ENCODE data around the gene AICDA.

The AICDA gene

GRCh38 chr12:8606890-8607289 is 5.8 kb downstream of the AICDA start:
- ATAC-seq = no peak
- TF ChIP-seq PATZ1 (CRISPR knock-in tag; IDR thresholded peaks at IDR 0.05; ENCODE audit: borderline replicate concordance) = no peak
- TF ChIP-seq CSDC2 (CRISPR knock-in tag; IDR thresholded peaks at IDR 0.05) = no peak
- no peak for TF ChIP-seq TCF4 (CRISPR knock-in tag; IDR thresholded peaks at IDR 0.05; ENCODE audit: borderline replicate concordance)
- TF ChIP-seq PPARA (CRISPR knock-in tag; IDR thresholded peaks at IDR 0.05; ENCODE audit: borderline replicate concordance) = no peak
- TF ChIP-seq ISL1 (CRISPR knock-in tag; IDR thresholded peaks at IDR 0.05) = no peak

- no peak for TF ChIP-seq ZNF565 (CRISPR knock-in tag; conservative IDR thresholded peaks at IDR 0.05; ENCODE audit: low read depth)
- no peak for TF ChIP-seq GLIS3 (CRISPR knock-in tag; IDR thresholded peaks at IDR 0.05)
- no peak for TF ChIP-seq CSDC2 (CRISPR knock-in tag; IDR thresholded peaks at IDR 0.05)
- no peak for TF ChIP-seq RARB (CRISPR knock-in tag; IDR thresholded peaks at IDR 0.05)
- TF ChIP-seq CSRNP3 (CRISPR knock-in tag; IDR thresholded peaks at IDR 0.05) = no peak
- no peak for TF ChIP-seq ZFP3 (CRISPR knock-in tag; IDR thresholded peaks at IDR 0.05)
- TF ChIP-seq ARNTL (CRISPR knock-in tag; IDR thresholded peaks at IDR 0.05; ENCODE audit: borderline replicate concordance, low read depth) = no peak
- TF ChIP-seq TCF4 (CRISPR knock-in tag; IDR thresholded peaks at IDR 0.05; ENCODE audit: borderline replicate concordance) = no peak
- no peak for TF ChIP-seq ESRRG (CRISPR knock-in tag; IDR thresholded peaks at IDR 0.05)
- no peak for TF ChIP-seq PATZ1 (CRISPR knock-in tag; IDR thresholded peaks at IDR 0.05; ENCODE audit: borderline replicate concordance)
- no peak for ATAC-seq
Measured at GRCh38 chr12:8605057-8605456, 7.6 kb downstream of the AICDA start.

GRCh38 chr12:8603856-8604255 is 8.8 kb downstream of the AICDA start:
- TF ChIP-seq TCF4 (CRISPR knock-in tag; IDR thresholded peaks at IDR 0.05; ENCODE audit: borderline replicate concordance) = no peak
- TF ChIP-seq ZFP30 (CRISPR knock-in tag; IDR thresholded peaks at IDR 0.05) = no peak
- TF ChIP-seq CSRNP3 (CRISPR knock-in tag; IDR thresholded peaks at IDR 0.05) = no peak
- TF ChIP-seq ZFP3 (CRISPR knock-in tag; IDR thresholded peaks at IDR 0.05) = no peak
- no peak for TF ChIP-seq ARNTL (CRISPR knock-in tag; IDR thresholded peaks at IDR 0.05; ENCODE audit: borderline replicate concordance, low read depth)
- no peak for TF ChIP-seq ISL1 (CRISPR knock-in tag; IDR thresholded peaks at IDR 0.05)
- no peak for TF ChIP-seq ESRRG (CRISPR knock-in tag; IDR thresholded peaks at IDR 0.05)
- TF ChIP-seq PATZ1 (CRISPR knock-in tag; IDR thresholded peaks at IDR 0.05; ENCODE audit: borderline replicate concordance) = no peak
- no peak for TF ChIP-seq SNAI2 (CRISPR knock-in tag; IDR thresholded peaks at IDR 0.05)
- no peak for TF ChIP-seq OSR1 (CRISPR knock-in tag; IDR thresholded peaks at IDR 0.05)
- TF ChIP-seq ZNF70 (CRISPR knock-in tag; IDR thresholded peaks at IDR 0.05) = no peak
- TF ChIP-seq POU6F1 (CRISPR knock-in tag; IDR thresholded peaks at IDR 0.05; ENCODE audit: borderline replicate concordance, low read depth) = no peak
- TF ChIP-seq BACH2 (CRISPR knock-in tag; IDR thresholded peaks at IDR 0.05; ENCODE audit: borderline replicate concordance) = no peak
- TF ChIP-seq GLIS3 (CRISPR knock-in tag; IDR thresholded peaks at IDR 0.05) = no peak
- no peak for TF ChIP-seq CSDC2 (CRISPR knock-in tag; IDR thresholded peaks at IDR 0.05)
- no peak for TF ChIP-seq ZNF8 (CRISPR knock-in tag; IDR thresholded peaks at IDR 0.05)
- ATAC-seq = no peak
